Mucosa of stomach (tissue), 1 donor: Measurements from ENCODE around the gene LSM2.

Experiments
- H3K27me3 ChIP-seq: one replicate; pipeline ENCODE4 v1.7.0; 2013; ENCODE audit warnings: mild to moderate bottlenecking, low read length; ENCODE audit not compliant: control insufficient read depth, insufficient read depth
- H3K36me3 ChIP-seq: one replicate; pipeline ENCODE4 v1.7.0; 2013; ENCODE audit warnings: low read length; ENCODE audit not compliant: control insufficient read depth, insufficient read depth
- H3K4me1 ChIP-seq: one replicate; pipeline ENCODE4 v1.7.0; 2013; ENCODE audit warnings: mild to moderate bottlenecking, low read length; ENCODE audit not compliant: control insufficient read depth, insufficient read depth
- H3K4me3 ChIP-seq: one replicate; pipeline ENCODE4 v1.7.0; 2013; ENCODE audit warnings: low read length
- H3K9ac ChIP-seq: one replicate; pipeline ENCODE4 v1.7.0; 2013; ENCODE audit warnings: mild to moderate bottlenecking, low read length, moderate library complexity
- H3K9me3 ChIP-seq: one replicate; pipeline ENCODE4 v1.7.0; 2013; ENCODE audit warnings: mild to moderate bottlenecking, low read length, moderate library complexity; ENCODE audit not compliant: control insufficient read depth
- donor health status: Pancreatic carcinoma.

LSM2 gene

DNA sequence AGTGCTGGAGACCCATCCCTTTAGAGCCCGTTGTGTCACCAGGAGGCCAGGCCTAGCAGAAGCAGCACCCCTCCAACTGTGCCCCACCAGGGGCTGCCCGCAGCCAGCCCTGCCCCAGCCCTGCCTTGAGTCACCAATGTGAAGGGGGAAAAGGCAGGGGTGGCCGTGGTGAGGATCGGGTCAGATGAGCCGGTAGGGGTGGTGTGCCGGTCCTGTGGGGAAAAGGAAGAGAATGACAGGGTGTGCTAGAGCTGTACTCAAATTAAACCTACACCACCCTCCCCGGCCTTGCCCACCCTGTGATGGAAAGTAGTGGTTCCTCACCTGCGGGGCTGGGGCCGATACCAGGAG is 41.2 kb downstream of the LSM2 start:
- H3K27me3 ChIP-seq, result no peaks in the 10 kb centered on the region
- H3K9me3 ChIP-seq, result no peaks in the 10 kb centered on the region
- no peak overlapping the region for H3K9ac ChIP-seq
- peaks cover 19% of the 10 kb centered on the region for H3K4me1 ChIP-seq
- H3K4me3 ChIP-seq, result no peak overlapping the region
- H3K36me3 ChIP-seq, result no peaks in the 10 kb centered on the region

DNA sequence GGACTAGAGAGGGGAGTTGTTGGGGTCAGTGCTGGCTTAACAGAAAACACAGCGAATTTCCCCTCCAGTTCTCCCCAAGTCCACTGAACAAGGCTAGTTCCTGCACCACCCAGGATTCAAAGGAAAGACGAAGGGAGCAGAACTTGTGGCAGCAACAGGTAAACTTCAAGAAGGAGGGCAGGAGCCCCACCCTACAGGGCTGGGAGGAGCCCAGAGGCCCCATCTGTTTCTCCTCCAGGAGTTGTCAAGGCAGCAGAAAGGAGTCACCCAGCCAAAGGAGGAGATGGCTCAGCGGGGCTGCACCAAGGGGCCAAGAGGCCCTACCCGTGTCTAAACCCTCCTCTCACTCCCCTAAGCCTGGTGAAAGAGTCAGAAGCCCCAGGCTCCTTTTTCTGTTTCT is 42.6 kb downstream of the LSM2 start:
- Histone ChIP-seq H3K4me3 (no peak overlapping the region), H3K4me1 (peaks cover 20% of the 10 kb centered on the region), H3K27me3 (no peaks in the 10 kb centered on the region), H3K9me3 (no peaks in the 10 kb centered on the region), H3K9ac (no peak overlapping the region), H3K36me3 (no peaks in the 10 kb centered on the region)

DNA sequence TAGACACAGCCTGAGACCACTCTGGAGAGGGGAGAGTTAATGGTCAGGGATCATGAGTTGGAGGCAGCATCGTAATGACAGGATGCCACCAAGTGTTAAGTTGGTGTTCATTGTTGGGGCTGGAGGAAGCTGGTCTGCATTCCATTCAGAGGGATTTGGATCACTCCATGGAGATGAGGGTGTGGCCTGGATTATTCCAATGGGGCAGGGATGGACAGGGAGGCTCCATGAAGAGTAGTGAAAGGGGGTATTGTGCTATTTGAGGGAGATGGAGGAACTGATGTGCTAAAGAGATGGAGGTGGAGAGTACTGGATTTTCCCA is 43.2 kb downstream of the LSM2 start:
- Histone ChIP-seq H3K9me3 (no peaks in the 10 kb centered on the region), H3K27me3 (no peaks in the 10 kb centered on the region), H3K4me3 (no peak overlapping the region), H3K4me1 (peaks cover 20% of the 10 kb centered on the region), H3K36me3 (no peaks in the 10 kb centered on the region), H3K9ac (no peak overlapping the region)

DNA sequence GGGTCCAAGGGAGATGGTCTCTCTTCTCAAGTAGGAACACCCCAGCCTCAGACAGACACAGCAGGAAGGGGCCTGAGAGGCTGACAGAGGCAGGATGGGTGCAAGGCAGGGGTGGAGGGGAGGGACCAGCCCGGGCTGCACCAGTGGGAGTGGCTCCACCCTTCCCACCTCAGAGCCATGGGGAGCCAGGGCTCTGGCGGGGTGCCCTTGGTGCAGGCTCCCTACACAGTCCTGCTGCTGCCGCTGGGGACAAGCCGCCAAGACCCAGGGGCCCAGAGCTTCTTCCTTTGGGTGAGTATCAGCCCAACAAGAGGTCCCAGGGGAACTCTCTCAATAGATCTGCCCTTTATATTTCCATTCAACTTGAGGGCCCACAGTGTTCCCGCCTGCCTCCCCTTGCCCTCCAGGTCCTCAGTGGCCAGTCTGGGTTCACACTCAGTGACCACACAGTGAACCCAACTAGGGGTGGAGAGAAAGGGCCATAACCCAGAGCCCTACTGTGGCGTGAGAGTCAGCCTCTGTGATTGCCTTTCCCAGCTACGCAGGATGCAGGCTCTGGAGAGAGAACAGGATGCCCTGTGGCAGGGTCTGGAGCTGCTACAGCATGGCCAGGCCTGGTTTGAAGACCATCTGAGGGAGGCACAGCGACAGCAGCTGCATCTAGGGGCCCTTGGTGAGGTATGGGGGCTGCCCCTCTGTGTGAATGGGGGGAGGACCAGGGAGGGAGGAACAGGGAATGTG is 43.7 kb downstream of the LSM2 start:
- Histone ChIP-seq H3K9me3 (no peaks in the 10 kb centered on the region), H3K9ac (no peak overlapping the region), H3K4me3 (no peak overlapping the region), H3K36me3 (no peaks in the 10 kb centered on the region), H3K27me3 (no peaks in the 10 kb centered on the region), H3K4me1 (peaks cover 20% of the 10 kb centered on the region)

DNA sequence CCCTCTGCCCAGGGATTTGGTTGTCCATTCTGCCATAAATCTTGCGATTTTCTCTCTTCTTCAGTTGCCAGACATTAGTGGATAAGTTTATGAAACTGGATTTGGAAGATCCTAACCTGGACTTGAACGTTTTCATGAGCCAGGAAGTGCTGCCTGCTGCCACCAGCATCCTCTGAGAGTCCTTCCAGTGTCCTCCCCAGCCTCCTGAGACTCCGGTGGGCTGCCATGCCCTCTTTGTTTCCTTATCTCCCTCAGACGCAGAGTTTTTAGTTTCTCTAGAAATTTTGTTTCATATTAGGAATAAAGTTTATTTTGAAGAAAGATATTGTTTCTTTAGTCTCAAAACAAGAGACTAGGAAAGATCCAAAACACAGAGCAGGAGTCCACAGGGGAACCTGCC is 44.4 kb downstream of the LSM2 start, which contains the start of gene SAPCD1:
Gene SAPCD1, plus strand, starts transcription at position 301 of the 400 bp plus-strand sequence. CDS start 399 bp downstream, outside the sequence.
- Histone ChIP-seq H3K36me3 (no peaks in the 10 kb centered on the region), H3K9me3 (no peaks in the 10 kb centered on the region), H3K4me3 (no peak within 1 kb of the TSS), H3K27me3 (no peaks in the 10 kb centered on the region), H3K4me1 (peaks cover 20% of the 10 kb centered on the region), H3K9ac (no peak within 1 kb of the TSS)

DNA sequence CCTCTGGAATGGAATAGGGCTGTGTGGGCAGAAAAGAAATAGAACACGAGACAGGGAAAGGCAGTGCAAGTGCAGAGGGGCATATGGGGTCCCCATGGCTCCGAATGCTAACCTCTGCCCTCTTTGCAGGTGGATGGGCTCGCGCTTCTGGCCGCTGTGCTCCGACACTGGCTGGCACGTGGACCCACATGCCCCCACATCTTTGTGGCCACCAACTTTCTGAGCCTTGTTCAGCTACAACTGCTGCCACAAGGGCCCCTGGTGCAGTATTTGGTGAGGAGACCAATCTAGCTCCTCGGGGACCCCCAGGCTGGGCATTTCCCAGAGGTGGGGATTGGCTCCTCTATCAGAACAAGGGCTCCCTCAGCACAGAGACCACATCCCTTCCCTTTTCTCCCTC is 45.4 kb downstream of the LSM2 start:
- Histone ChIP-seq H3K9ac (no peak overlapping the region), H3K27me3 (no peaks in the 10 kb centered on the region), H3K4me3 (no peak overlapping the region), H3K9me3 (no peaks in the 10 kb centered on the region), H3K36me3 (no peaks in the 10 kb centered on the region), H3K4me1 (peaks cover 20% of the 10 kb centered on the region)

DNA sequence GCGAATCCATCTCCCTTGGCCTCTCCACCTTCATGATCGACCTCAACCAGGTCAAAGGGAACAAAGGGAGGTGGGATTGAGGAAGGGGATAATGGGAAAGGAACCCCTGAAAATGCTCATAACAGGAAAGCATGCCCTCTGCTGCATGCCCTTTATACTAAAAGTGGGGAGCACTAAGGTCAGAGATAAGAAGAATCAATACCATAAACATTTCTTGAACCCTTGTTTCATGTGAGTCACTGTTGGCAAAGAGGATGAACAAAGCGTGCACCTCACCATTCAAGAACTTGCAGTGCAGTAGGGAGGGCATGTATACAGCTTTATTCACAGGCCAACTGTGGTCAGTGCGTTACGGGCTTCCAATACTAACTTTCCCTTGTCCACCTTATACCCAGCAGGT is 46.0 kb downstream of the LSM2 start:
- Histone ChIP-seq H3K9me3 (no peaks in the 10 kb centered on the region), H3K4me1 (peaks cover 20% of the 10 kb centered on the region), H3K9ac (no peak overlapping the region), H3K27me3 (no peaks in the 10 kb centered on the region), H3K4me3 (no peak overlapping the region), H3K36me3 (no peaks in the 10 kb centered on the region)

DNA sequence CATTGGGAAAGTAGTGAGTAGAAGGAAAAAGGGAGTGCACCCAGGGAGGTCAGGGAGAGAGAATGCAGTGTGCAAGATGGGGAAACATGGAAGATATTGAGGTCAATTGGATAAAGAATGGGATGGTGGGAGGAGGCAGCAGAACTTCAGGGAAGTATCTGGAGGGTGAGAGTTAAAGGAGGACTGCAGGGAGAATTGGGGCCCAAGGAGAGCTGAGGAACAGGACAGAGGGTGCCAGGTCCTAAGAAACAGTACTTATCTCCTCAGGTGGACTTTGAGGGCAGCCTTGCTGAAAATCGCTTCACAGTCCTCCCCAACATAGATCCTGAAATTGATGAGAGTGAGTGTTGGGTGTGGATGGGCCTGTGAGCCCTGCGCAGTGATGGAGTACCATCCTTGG is 48.5 kb downstream of the LSM2 start:
- peaks cover 13% of the 10 kb centered on the region for H3K4me1 ChIP-seq
- no peaks in the 10 kb centered on the region for H3K27me3 ChIP-seq
- H3K36me3 ChIP-seq, result no peaks in the 10 kb centered on the region
- no peaks in the 10 kb centered on the region for H3K9me3 ChIP-seq
- no peak overlapping the region for H3K4me3 ChIP-seq
- no peak overlapping the region for H3K9ac ChIP-seq

DNA sequence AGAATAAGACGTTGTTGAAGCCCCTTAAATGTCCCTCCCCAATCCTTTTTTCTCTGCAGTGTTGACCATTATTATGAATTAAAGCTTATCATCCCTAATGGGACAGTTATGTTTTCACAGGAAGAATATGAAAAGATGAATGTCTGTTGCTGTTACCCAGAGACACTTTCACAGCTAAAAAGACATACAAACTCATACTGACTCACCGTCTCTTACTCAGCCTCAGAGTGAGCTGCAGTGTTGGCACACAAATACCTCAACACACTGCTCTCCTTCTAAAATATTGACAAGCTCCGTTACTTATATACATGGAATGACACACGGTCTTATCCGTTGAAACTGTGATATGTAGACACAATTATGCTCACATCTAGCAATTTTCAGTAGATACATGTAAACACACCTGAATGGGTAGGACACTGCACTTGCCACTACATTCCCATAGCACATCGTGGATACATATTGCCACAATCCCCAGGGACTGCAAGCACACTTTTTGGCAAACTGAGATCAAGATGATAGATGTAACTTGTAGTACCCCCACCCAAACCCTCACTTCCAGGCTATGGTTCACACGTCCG is 53.9 kb downstream of the LSM2 start:
- no peaks in the 10 kb centered on the region for H3K27me3 ChIP-seq
- no peak overlapping the region for H3K9ac ChIP-seq
- H3K9me3 ChIP-seq, result no peaks in the 10 kb centered on the region
- H3K36me3 ChIP-seq, result no peaks in the 10 kb centered on the region
- H3K4me1 ChIP-seq, result no peaks in the 10 kb centered on the region
- no peak overlapping the region for H3K4me3 ChIP-seq

DNA sequence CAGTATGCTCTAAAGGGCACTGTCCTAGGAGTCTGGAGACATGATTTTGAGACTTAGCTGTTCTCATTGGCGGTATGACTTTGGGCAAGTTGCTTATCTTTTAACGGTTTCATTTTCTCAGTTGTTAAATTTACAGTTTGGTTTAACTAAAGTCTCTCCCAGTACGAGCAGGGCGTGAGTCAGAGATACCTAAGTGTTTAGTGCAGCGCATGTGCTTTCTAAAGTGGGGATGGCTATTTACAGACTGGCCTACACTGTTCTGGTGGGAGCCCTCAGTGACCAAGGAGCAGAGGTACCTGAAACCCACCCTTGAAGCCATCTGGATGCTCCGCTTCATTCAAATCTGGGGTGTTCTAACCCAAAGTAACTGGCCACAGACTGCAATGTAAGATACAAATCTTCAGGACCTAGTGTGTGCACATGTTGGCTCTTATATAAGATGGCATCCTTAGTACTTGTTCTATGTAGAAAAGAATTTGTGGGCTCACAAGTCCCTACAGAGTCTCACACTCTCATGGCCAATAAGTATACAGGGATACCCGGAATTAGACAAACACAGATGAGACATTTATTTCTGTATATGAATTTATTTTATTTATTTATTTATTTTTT is 56.2 kb downstream of the LSM2 start:
- H3K4me1 ChIP-seq, result no peaks in the 10 kb centered on the region
- H3K4me3 ChIP-seq, result no peak overlapping the region
- no peaks in the 10 kb centered on the region for H3K9me3 ChIP-seq
- no peaks in the 10 kb centered on the region for H3K27me3 ChIP-seq
- no peak overlapping the region for H3K9ac ChIP-seq
- H3K36me3 ChIP-seq, result no peaks in the 10 kb centered on the region

DNA sequence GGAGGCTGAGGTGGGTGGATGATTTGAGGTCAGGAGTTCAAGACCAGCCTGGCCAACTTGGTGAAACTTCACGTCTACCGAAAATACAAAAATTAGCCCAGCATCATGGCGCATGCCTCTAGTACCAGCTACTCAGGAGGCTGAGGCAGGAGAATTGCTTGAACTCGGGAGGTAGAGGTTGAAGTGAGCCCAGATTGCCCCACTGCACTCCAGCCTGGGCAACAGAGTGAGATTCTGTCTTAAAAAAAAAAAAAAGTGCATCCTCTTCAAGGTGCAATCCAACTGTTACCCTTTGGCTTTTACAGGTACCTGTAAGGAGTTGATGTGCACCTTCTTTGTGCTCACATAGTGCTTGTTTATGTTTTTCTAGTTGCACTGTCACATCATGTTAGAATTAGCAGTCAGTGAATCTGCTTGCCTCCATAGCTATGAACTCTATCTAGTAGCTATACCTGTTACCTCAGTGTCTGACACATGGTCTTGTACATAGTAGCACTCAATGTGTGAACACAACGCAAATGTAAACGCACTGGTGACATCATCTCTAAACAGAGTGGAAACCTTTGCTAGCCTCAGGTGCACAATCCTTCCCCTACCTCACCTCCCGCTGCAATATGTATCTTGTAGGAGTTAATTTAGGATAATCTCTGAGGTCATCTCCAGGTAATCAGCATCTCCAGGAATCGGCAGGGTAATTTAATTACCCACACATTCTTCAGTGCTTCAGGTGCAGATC is 57.3 kb downstream of the LSM2 start:
- no peak overlapping the region for H3K4me3 ChIP-seq
- no peak overlapping the region for H3K9ac ChIP-seq
- H3K36me3 ChIP-seq, result no peaks in the 10 kb centered on the region
- H3K9me3 ChIP-seq, result no peaks in the 10 kb centered on the region
- H3K4me1 ChIP-seq, result no peaks in the 10 kb centered on the region
- H3K27me3 ChIP-seq, result no peaks in the 10 kb centered on the region
